GM19043 (cell line): ENCODE results near the gene SIK3.
"Not testable (repeated sequence)": the region's sequence is repeated elsewhere in the genome, so short reads cannot be mapped to it uniquely, and the experiment has no call there.

Experiments used
- ATAC-seq: cut with Tn5 transposase; IDR thresholded peaks from one replicate; pipeline ENCODE4 v1.9.1; 2021; ENCODE audit warnings: low read depth; ENCODE audit not compliant: unreplicated experiment

The SIK3 gene

DNA sequence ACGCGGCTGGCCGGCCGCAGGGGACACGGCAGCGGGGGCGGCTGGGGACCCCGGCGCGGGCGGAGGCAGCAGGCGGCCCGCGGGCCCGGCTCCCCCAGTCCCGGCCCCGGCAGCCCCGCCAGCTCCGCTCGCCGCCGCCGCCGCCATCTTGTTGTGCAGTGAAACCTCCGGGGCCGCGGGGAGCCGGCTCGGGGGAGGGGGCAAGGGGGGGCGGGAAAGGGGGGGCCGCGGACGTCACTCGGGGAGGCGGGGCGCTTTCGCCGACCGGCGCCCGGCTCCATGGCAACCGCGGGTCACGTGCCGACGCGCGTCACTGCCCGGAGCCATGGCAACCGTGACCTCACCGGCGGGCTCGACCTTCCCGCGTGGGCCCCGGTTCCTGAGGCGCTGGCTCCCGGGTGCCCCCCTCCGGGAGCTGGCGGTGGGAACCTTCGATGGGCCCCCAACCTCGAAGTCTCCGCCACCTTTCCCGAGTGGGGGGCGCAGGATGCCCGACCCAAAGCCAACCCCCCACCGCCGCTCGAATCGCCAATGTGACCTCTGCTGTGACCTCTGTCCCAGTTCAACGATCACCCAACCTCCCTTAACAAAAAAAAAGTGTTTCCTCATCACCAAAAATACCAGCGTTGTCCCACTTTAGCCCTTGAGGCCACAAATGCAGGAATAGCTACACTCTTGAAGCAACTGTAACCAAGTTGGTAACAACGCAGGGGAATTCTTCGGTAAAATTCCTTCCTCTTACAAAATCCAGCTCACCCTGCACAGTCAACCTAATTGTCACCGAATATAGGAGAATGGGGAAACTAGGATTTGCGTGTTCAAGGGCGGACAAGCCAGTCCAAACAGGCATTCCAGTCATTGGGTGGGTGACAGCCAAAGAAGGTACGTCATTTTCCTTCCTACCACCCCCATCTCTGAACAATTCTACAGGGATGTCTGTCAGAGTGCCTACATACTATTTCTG lies at the start of gene SIK3:
SIK3 (minus strand) TSS at position 160 of the 964 bp plus-strand sequence; CDS start at position 147, 13 bp downstream.
- peak; percentile 67 for ATAC-seq

DNA sequence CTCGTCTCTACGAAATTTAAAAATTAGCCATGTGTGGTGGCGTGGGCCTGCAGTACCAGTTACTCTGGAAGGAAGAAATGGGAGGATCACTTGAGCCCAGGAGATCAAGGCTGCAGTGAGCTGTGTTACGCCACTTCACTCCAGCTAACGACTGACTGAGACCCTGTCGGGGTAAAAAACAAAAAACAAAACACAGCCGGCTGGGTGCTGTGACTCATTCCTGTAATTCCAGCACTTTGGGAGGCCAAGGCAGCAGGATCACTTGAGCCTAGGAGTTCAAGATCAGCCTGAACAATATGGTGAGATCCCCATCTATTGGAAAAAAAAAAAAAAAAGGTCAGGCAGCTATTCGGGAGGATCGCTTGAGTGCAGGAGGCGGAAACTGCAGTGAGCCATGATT lies 48.3 kb upstream of the SIK3 start:
- no peak for ATAC-seq

DNA sequence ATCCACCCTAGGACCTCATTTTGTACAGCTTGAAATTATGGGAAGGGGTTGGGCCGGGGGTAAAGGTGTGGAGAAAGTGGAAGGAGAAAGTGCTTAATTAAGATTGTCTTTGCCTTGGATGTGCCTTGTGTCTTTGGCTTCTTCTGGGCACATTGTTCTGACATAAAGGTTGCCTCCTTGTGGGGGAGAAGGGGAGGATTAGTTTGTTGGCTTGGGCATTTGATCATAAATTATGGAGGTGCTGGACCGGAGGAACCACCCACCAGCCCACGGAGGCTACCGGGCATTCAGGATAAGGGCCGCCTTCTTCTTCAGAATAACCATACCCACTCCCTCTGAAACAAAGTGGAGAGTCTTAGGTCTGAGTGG lies 47.1 kb upstream of the SIK3 start:
- no peak for ATAC-seq

DNA sequence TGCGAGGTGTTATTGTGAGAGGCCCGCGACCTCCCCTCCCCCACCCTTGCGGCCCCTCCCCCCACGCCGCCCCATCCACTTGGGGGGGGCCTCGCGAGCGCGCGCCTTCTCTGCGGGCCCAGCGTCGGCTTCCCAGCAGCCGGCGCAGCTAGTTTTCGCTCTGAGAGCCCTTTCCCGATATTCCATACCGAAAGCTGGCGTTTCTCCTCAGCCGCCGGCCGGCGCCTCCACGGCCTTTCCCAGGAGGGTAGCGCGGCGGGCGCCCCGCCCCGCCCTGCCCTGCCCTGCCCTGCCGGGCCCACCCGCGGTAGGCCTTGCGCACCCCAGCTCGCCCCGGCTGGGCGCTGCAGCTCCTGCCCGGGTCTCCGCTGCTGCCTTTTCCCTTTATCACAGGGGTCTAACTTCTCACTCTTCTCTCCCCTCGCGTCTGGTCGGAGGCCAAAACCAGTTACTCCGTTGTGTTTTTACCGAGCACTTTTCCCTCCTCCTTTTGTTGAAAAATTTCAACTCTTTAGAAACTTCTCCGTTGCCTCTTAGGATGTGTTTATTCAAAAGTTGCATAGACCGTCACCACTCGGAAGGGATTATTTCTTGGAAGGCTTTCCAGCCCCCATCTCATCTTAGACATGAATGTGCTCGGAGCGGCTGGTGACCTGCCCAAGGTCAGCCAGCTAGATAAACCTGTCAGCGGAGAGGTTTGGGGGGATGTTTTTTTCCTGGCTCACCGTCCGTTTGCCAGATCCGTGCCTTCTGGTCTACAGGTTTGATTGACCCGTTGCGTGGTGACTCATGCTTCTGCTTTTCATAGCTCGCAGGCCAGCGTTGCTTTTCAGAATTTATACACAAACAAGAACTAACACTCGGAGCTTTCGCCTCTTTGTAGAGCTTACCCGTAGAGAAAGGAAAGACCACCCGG lies 46.5 kb upstream of the SIK3 start:
- ATAC-seq, result peak; percentile 36

DNA sequence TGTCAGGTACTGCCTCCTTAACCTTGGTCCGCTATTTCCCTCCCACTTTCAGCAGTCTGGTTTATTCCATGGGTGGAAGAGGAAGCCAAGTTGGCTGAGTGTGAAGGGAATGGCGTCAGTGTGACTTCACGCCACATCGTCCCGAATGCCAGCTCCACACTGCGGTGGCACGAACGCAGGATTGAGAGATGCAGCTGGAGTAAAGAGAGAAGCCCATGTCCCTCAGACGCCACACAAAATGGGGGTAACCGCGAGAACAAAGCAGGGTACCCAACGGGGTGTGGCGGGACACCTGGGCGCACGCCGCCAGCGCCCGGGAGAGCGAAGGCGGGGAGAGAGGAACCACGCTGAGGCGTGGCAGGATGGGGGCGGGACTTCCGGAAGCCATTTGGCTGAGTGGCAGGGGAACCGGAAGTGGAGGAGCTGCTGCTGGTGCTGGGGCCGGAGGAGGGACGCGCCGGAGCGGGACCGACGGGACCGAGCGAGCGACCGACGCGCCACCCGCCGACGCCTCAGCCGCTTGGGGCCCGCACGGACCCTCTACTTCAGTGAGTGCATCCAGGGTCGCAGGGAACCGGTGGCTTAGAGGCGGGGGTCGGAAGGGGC lies 45.7 kb upstream of the SIK3 start, which contains the start of gene PAFAH1B2:
PAFAH1B2 (plus strand) TSS at position 417 of the 606 bp plus-strand sequence. CDS start 8,161 bp downstream, outside the sequence.
- peak; percentile 93 for ATAC-seq

DNA sequence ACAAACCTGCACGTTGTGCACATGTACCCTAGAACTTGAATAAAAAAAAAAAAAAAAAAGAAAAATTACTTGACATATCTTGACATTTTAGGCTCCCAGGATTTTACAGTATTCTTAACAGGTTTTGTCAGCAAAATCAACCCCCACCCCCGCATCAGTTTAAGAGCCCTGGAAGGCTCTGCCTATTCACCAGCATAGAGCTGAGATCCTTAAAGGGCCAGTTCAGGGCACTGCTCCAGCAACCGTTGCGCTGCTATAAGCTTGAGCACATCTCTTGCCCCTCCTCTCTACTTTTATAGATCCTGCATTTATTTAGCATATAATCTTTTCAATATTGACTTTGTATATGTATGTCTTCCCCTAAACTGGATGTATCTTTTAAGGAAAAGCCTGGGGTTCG lies 45.2 kb upstream of the SIK3 start:
- ATAC-seq, result no peak

DNA sequence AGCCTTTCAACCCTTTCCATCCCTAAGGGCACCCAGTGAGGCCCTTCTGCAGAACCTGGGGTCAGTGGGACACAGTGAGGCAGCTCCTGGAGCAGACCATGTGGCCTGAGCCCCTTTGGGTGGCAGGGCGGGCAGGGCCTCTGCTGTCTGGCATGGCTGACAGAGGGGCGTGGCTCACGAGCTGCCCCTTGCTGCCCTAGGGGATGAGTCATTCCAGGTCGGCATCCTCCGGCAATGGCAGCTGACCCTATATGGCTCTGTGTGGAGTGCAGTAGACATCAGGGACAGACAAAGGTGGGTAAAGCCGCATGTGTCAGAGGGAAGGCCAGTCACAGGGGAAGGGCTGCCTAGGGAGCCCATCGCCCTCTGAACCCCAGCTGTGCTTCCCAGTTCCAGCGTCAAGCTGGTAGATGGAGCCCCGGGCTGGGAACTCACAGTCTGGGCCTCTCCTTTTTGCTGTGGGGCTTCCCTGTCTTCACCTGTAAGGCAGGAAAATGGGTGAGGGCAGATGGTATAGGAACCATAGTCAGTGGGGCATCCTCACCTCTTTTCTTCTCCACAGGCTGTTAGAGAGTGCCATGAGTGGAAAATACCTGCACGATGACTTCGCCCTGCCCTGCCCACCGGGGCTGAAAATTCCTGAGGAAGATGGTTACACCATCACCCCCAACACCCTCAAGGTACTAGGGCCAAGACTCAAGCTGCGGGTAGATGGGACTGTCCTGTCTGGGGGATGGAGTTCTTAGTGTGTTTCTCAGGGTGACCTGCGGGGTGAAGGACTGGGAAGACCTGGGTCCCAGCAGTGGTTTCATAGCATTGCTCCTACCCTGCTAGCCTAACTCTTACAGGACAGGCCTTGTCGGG lies 39.2 kb upstream of the SIK3 start:
- ATAC-seq, result not testable (repeated sequence)

DNA sequence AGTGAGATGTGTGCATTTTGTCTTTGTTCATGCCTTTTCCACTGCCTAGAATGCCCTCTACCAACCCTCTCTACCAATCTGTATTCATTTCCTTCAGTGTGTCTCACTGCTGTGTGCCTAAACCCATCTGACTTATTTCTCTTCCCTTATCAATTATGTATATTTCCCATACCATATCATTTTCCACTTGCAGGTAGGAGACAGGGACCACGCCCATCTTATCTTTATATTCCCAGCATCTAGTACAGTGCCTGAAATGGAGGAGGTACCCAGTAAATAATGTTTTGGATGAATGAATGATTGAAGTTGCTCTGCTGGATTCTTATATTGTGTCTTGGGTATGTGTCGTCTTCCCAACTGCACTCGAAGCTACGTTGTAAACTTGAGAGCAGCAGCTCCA lies 36.8 kb upstream of the SIK3 start:
- ATAC-seq, result not testable (repeated sequence)

DNA sequence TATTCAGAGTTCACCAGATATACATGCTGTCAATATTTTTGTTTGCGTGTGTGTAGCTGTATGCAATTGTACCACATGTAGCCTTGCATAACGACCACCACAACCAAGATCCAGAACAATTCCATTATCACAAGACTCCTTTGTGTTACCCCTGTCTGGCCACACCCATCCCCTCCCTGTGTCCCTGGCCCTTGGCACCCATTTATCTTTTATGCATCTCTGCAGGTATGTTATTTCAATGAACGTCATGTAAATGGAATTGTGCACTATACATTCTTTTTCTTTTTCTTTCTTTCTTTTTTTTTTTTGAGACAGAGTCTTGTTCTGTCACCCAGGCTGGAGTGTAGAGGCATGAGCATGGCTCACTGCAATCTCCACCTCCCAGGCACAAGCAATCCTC lies 36.2 kb upstream of the SIK3 start:
- no peak for ATAC-seq

DNA sequence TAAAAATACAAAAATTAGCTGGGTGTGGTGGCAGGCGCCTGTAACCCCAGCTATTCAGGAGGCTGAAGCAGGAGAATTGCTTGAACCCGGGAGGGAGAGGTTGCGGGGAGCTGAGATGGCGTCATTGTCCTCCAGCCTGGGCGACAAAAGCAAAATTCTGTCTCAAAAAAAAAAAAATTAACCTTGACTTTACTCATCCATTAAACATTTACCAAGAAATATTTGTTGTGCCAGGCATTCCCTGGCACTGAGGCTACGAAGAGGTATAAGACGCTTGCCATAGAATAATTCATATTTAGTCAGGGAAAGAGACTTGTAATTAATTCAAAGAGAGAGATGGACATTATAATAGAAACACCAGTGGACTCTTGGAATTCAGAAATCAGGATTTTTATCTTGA lies 32.7 kb upstream of the SIK3 start:
- ATAC-seq, result no peak

DNA sequence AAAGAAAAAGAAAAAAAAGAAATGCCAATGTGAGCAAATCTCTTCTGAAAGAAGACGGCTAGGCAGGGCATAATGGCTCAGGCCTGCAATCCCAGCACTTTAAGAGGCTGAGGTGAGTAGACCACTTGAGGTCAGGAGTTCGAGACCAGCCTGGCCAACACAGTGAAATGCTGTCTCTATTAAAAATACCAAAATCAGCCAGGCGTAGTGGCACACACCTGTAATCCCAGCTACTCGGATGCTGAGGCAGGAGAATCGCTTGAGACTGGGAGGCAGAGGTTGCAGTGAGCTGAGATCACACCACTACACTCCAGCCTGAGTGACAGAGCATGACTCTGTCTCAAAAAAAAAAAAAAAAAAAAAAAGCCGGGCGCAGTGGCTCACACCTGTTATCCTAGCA lies 32.2 kb upstream of the SIK3 start:
- not testable (repeated sequence) for ATAC-seq

DNA sequence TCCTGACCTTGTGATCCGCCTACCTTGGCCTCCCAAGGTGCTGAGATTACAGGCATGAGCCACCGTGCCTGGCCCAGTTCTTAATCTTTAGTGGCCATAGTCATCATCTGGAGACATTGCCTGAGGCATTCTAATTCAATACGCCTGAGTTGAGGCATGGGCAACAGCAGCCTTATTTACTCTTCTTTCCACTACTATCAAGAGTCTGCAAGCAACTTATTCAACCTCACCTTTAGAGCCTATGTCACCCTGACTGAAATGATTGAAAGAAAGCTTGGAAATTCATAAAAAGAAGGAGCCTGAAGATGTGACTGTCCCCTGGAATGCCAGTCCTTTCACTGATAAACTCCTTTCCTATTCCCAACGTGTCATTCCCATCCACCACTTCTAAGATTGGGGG lies 30.1 kb upstream of the SIK3 start:
- ATAC-seq, result no peak

DNA sequence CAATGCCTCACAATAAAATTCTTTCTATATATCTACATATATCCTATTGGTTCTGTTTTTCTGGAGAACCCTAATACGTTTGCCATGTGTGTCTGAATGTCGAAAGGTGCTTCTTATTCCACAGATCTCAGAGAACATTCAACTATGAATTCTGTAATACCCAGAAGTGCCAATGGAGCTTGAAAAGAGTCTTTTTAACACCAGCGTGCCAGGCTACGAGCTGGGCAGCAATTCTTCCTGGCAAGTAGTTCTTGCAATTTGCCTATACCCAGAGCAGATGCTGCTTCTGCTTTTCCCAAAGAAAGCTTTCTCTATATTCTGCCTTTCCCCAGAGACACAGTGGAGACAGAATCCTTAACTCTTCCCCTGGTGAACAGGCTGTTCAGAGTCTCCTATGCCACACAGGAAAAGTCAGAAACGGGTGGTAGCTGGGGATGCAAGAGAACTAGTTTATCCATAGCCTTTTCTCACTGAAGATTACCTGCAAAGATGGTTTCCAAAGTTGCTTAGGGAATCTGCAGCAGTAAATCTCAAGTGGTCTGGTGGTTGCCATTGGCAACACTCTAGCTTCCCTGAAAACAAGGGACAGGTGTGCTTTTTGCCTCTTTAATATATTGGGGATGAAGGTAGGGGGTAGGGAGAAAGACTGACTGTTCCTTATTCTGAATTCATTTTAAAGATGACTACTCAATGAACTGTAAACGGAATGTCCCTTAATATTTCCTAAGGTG lies 29.1 kb upstream of the SIK3 start:
- no peak for ATAC-seq

DNA sequence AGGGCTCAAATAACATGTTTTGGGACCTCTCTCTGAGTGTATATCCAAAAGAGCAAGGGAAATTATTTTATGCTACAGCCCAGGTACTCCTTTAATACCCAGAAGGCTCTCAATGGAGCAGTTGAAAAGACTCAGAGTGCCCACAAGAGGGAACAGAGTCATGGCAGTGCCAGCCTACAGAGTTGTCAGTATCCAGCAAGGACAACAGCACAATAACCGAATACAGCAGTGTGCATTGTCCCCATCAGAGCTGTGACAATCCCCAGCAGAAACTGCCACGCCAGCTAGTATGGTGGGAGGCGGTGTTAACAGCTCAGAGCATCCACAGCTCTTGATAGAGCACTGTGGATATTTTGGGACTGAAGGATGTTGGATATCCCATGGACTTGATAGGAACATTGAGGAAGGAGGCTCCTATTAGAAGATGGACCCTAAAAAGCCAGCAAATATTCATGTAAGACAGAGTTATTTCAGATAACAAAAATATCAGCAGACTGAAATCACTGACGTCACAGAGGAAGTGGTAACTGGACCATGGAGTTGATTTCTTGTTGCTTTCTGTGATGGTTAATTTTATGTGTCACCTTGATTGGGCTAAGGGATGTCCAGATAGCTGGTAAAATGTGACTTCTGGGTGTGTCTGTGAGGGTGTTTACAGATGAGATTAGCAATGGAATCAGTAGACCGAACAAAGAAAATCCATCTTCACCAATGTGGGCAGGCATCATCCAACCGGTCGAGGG lies 28.2 kb upstream of the SIK3 start:
- no peak for ATAC-seq

DNA sequence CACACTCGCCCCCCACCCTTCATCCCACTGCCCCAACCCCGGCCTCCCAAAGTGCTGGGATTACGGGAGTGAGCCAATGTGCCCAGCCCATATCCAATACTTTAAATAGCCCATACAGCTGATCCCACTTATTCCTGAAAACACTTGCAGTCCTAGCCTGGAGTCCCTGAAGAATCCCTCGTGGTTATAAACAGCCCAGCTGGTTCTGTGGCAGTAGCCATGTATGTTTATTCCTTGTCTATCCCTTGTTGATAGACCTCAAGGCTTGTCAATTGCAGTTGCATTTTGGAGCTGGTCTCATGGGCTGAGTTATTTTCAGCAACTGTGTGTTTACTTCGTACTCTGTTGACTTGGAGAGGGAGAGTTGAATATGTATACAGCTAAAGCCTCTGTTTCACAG lies 24.3 kb upstream of the SIK3 start:
- no peak for ATAC-seq

DNA sequence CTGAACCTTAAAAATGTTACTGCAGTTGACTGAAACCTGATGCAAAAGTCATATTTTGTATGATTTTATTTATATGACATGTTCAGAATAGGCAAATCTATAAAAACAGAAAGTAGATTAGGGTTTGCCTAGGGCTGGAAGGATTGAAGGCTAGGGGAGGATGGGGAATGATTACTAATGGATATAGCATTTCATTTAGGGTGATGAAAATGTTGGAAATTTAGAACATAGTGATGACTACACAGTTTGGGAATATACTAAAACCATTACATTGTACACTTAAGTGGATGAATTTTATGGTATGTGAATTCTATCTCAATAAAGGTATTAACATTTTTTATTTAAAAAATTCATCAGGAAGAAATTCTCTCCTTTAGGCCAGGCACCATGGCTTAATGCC lies 22.9 kb upstream of the SIK3 start:
- no peak for ATAC-seq

DNA sequence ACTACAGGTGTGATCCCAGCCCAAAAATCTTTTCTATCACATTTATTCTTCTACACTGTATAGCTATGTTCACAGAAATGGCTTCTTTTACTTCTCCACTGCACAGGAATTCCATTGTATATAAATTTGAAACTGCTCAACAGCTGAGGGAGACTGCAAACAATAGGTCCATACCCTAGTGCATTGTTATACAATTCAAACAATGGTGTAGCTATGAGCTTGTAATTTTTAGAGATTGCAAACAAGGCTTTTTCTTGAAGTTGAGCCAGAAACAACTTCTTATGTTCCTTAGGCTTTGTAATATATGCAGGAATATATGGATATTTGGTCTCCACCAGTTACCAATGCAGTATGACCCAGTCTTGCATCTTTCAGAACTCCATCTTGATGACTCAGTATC lies 19.5 kb upstream of the SIK3 start:
- ATAC-seq, result no peak

DNA sequence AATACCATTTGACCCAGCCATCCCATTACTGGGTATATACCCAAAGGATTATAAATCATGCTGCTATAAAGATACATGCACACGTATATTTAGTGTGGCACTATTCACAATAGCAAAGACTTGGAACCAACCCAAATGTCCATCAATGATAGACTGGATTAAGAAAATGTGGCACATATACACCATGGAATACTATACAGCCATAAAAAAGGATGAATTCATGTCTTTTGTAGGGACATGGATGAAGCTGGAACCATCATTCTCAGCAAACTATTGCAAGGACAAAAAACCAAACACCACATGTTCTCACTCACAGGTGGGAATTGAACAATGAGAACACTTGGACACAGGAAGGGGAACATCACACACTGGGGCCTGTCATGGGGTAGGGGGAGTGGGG lies 14.7 kb upstream of the SIK3 start:
- ATAC-seq, result not testable (repeated sequence)

DNA sequence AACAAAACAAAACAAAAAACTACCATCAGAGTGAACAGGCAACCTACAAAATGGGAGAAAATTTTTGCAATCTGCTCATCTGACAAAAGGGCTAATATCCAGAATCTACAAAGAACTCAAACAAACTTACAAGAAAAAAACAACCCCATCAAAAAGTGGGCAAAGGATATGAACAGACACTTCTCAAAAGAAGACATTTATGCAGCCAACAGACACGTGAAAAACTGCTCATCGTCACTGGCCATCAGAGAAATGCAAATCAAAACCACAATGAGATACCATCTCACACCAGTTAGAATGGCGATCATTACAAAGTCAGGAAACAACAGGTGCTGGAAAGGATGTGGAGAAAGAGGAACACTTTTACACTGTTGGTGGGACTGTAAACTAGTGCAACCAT lies 14.3 kb upstream of the SIK3 start:
- ATAC-seq, result not testable (repeated sequence)
